AG09319 (cell line): Measurements from ENCODE around the gene PMAIP1.

ENCODE experiments used
- DNase-seq: peaks from one replicate; pipeline ENCODE4 v3.0.0-alpha.2; 2010; ENCODE audit warnings: low read depth; ENCODE audit errors: extremely low read depth
- CTCF ChIP-seq: IDR thresholded peaks from 2 replicates; pipeline ENCODE4 v1.5.1; 2011; ENCODE audit warnings: low read depth, mild to moderate bottlenecking, inconsistent platforms, low read length, moderate library complexity

The PMAIP1 gene

GRCh38 chr18:59917422-59917821, 17.6 kb downstream of the PMAIP1 start:
- DNase-seq, result no peak
- no peak for TF ChIP-seq CTCF

GRCh38 chr18:59918320-59918755, 18.5 kb downstream of the PMAIP1 start:
- TF ChIP-seq CTCF, result no peak
- no peak for DNase-seq

- no peak for TF ChIP-seq CTCF
Measured at GRCh38 chr18:59918997-59919396, 19.2 kb downstream of the PMAIP1 start.

GRCh38 chr18:59921384-59921891, 21.6 kb downstream of the PMAIP1 start:
- DNase-seq, result no peak
- no peak for TF ChIP-seq CTCF

More at GRCh38 chr18:59918997-59919396, 19.2 kb downstream of the PMAIP1 start:
- no peak for DNase-seq

- no peak for TF ChIP-seq CTCF
- no peak for DNase-seq
Measured at GRCh38 chr18:59923539-59924196, 23.9 kb downstream of the PMAIP1 start.

GRCh38 chr18:59926131-59926530, 26.3 kb downstream of the PMAIP1 start:
- TF ChIP-seq CTCF, result no peak
- no peak for DNase-seq

GRCh38 chr18:59927246-59927825, 27.5 kb downstream of the PMAIP1 start:
- DNase-seq, result no peak
- TF ChIP-seq CTCF, result no peak
